Nephron progenitor cell (in vitro differentiated cells): ENCODE results near the gene SPAG9.

Experiments used
- DNase-seq: peaks from one replicate; pipeline ENCODE4 v3.0.0; 2021
- H3K27ac Mint-ChIP-seq: 2 replicates; pipeline ENCODE4 v1.8.0; 2021; ENCODE audit warnings: mild to moderate bottlenecking, moderate library complexity, mixed read lengths
- H3K27me3 Mint-ChIP-seq: 2 replicates; pipeline ENCODE4 v1.8.0; 2021; ENCODE audit warnings: mild to moderate bottlenecking, low read depth, mixed read lengths; ENCODE audit not compliant: poor library complexity
- H3K36me3 Mint-ChIP-seq: 2 replicates; pipeline ENCODE4 v1.8.0; 2021; ENCODE audit warnings: low read depth, mixed read lengths
- H3K4me1 Mint-ChIP-seq: 2 replicates; pipeline ENCODE4 v1.8.0; 2021; ENCODE audit warnings: mixed read lengths
- H3K4me3 Mint-ChIP-seq: 2 replicates; pipeline ENCODE4 v1.8.0; 2021; ENCODE audit warnings: mild to moderate bottlenecking, moderate library complexity, mixed read lengths
- H3K9me3 Mint-ChIP-seq: 2 replicates; pipeline ENCODE4 v1.8.0; 2021; ENCODE audit warnings: mild to moderate bottlenecking, moderate library complexity, mixed read lengths
- TF ChIP-seq, protein P1 (sequence below): fragments of 200-600 bp; sonication (generic); IDR thresholded peaks from 2 replicates; pipeline ENCODE4 v1.5.0; 2021; ENCODE audit warnings: antibody characterized with exemption

The SPAG9 gene

DNA sequence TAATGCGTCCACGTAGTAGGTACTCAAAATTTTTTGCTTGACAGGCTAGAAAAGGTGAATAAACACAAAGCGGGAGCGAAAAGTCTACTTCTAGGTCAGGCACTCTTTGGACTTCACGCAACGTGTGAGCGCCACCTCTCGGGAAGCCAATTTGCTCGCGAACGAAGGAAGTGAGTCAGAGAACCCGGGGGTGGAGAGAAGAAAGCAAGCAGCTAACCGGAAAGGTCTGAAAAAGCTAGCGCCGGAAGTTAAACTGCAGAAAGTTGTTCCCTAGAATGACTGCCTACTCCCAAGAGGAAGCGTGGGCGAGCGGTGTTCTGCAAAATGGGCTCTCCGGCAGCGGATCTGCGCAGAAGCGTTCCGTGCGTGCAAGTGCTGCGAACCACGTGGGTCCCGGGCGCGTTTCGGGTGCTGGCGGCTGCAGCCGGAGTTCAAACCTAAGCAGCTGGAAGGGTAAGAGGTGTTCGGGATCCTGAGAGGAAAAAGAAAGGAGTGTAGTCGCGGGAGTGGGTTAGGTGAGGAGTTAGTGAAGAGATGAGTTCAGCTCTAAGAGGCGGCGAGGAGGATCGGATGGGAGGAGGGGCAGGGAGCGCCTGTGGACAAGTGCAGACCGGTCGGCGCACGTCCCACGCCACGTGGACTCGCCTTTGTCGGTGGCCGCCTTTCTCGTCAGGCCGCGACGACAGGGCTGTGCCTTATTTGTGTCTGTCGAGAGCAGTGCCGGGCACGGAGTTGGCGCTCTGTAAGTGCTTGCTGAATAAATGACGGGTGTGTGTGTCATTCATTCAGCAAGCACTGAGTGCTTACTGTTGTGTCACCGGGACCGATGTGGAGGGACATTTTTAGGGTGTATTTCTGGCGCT lies 32.8 kb upstream of the SPAG9 start, which contains the start of gene NME1:
Gene NME1, plus strand, starts transcription at position 350 of the 863 bp plus-strand sequence. CDS start 2,096 bp downstream, outside the sequence.
- TF ChIP-seq, protein P1, sequence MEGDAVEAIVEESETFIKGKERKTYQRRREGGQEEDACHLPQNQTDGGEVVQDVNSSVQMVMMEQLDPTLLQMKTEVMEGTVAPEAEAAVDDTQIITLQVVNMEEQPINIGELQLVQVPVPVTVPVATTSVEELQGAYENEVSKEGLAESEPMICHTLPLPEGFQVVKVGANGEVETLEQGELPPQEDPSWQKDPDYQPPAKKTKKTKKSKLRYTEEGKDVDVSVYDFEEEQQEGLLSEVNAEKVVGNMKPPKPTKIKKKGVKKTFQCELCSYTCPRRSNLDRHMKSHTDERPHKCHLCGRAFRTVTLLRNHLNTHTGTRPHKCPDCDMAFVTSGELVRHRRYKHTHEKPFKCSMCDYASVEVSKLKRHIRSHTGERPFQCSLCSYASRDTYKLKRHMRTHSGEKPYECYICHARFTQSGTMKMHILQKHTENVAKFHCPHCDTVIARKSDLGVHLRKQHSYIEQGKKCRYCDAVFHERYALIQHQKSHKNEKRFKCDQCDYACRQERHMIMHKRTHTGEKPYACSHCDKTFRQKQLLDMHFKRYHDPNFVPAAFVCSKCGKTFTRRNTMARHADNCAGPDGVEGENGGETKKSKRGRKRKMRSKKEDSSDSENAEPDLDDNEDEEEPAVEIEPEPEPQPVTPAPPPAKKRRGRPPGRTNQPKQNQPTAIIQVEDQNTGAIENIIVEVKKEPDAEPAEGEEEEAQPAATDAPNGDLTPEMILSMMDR = peak; percentile 57
- Mint-ChIP-seq H3K9me3 (no peaks in the 10 kb centered on the region), H3K36me3 (peaks cover 28% of the 10 kb centered on the region), H3K4me3 (no peak within 1 kb of the TSS), H3K4me1 (peaks cover 5% of the 10 kb centered on the region), H3K27me3 (no peaks in the 10 kb centered on the region), H3K27ac (no peak within 1 kb of the TSS)
- peak; percentile 97 for DNase-seq

DNA sequence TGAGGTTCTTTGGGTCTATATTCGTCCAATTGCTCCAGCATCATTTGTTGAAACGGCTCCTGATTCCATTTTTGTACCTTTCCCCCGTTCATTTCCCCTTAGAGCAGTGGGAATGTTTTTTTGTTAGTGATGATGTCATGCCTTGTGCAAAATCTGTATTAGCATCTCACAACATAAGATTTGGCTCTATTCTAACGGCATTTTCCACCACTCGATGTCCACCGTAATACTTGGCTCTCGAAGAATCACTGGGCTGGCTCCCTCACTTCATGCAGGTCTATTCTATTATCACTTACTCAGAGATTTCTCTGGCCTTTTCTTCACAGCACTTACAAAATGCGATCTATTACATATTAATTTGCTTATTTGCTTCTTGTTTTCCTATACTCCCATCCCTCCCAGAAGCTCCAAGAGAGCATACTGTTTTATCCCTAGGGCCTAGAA lies 32.1 kb upstream of the SPAG9 start:
- Mint-ChIP-seq H3K4me3 (no peak overlapping the region), H3K4me1 (peaks cover 5% of the 10 kb centered on the region), H3K36me3 (peaks cover 23% of the 10 kb centered on the region), H3K27ac (no peak overlapping the region), H3K9me3 (no peaks in the 10 kb centered on the region), H3K27me3 (peaks cover 2% of the 10 kb centered on the region)
- DNase-seq = no peak
- TF ChIP-seq, protein P1 = no peak

DNA sequence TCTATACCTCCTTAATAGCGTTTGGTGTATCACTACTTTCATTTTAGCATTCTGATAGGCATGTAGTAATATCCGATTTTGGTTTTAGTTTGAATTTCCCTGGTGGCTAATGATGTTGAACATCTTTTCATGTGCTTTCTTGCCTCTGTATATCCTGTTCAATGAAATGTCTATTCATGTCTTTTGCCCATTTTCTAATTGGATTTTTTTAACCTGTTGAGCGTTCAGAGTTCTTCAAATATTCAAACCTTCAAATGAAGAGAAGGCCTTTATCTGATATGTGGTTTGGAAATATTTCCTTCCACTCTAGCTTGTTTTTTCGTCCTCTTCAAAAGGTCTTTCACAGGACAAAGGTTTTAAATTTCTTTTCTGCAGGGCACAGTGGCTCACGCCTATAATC lies 30.3 kb upstream of the SPAG9 start:
- peaks cover 7% of the 10 kb centered on the region for H3K27me3 Mint-ChIP-seq
- TF ChIP-seq, protein P1 = no peak
- no peaks in the 10 kb centered on the region for H3K9me3 Mint-ChIP-seq

DNA sequence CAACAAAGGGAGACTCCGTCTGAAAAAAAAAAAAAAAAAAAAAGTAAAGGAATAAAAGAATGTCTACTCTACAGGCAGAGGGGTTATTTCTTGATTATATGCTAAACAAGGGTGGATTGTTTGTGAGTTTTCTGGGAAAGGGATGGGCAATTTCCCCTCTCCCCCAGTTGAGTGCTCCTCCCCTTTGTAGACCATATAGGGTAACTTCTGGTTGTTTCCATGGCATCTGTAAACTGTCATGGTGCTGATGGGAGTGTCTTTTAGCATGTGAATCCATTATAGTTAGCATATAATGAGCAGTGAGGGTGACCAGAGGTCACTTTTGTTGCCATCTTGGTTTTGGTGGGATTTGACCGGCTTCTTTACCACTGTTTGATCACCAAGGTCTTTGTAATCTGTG lies 28.5 kb upstream of the SPAG9 start:
- TF ChIP-seq, protein P1 = no peak
- peaks cover 22% of the 10 kb centered on the region for H3K4me1 Mint-ChIP-seq
- peaks cover 10% of the 10 kb centered on the region for H3K27me3 Mint-ChIP-seq
- DNase-seq = no peak
- H3K36me3 Mint-ChIP-seq = no peaks in the 10 kb centered on the region
- no peaks in the 10 kb centered on the region for H3K9me3 Mint-ChIP-seq
- no peak overlapping the region for H3K27ac Mint-ChIP-seq
- no peak overlapping the region for H3K4me3 Mint-ChIP-seq

More for the DNA sequence above, 30.3 kb upstream of the SPAG9 start:
- Mint-ChIP-seq H3K4me3 (no peak overlapping the region), H3K36me3 (peaks cover 6% of the 10 kb centered on the region), H3K27ac (no peak overlapping the region), H3K4me1 (peaks cover 10% of the 10 kb centered on the region)
- no peak for DNase-seq

DNA sequence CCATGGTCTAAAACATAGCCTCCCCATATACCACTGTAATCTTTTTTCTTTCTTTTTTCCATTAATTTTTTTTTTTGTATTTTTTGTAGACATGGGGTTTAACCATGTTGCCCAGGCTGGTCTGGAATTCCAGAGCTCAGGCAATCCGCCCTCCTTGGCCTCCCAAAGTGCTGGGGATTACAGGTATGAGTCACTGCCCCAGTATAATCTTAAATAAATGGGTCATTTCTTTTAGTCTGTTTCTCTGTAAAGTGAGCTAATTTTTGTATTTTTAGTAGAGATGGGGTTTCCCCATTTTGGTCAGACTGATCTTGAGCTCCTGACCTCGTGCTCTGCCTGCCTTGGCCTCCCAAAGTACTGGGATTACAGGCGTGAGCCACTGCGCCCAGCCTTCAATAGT lies 27.0 kb upstream of the SPAG9 start:
- no peak overlapping the region for H3K4me3 Mint-ChIP-seq
- H3K4me1 Mint-ChIP-seq = peaks cover 28% of the 10 kb centered on the region
- TF ChIP-seq, protein P1 = no peak

More for the DNA sequence above, 27.0 kb upstream of the SPAG9 start:
- Mint-ChIP-seq H3K36me3 (no peaks in the 10 kb centered on the region), H3K27me3 (peaks cover 10% of the 10 kb centered on the region), H3K27ac (no peak overlapping the region), H3K9me3 (no peaks in the 10 kb centered on the region)
- DNase-seq = no peak
